Measurements from ENCODE around the gene DCDC2B.

DNA sequence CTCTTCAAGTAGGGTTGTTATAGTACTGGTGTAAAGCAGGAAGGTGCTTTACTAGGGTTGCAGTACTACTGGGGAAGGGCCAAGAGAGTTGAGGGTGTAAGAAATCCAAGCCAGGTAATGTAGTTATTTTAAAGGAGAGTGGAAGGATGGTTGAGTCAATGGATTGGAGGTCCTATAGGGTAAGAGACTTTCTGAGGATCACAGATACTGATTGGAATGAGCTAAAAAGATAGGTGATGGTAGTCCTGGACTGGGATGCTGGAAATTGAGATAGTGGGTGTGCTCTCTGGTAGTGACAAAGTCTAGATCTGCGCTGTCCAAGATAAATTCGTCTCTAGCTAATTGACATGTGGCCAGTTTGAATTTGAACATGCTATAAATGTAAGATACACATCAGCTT lies 22.4 kb upstream of the DCDC2B start:
- TF ChIP-seq, protein P1, sequence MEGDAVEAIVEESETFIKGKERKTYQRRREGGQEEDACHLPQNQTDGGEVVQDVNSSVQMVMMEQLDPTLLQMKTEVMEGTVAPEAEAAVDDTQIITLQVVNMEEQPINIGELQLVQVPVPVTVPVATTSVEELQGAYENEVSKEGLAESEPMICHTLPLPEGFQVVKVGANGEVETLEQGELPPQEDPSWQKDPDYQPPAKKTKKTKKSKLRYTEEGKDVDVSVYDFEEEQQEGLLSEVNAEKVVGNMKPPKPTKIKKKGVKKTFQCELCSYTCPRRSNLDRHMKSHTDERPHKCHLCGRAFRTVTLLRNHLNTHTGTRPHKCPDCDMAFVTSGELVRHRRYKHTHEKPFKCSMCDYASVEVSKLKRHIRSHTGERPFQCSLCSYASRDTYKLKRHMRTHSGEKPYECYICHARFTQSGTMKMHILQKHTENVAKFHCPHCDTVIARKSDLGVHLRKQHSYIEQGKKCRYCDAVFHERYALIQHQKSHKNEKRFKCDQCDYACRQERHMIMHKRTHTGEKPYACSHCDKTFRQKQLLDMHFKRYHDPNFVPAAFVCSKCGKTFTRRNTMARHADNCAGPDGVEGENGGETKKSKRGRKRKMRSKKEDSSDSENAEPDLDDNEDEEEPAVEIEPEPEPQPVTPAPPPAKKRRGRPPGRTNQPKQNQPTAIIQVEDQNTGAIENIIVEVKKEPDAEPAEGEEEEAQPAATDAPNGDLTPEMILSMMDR (IDR thresholded peaks at IDR 0.05; ENCODE audit: insufficient read depth, low read length, poor library complexity, severe bottlenecking): no peak
- no peak for TF ChIP-seq EZH2phosphoT487 (conservative IDR thresholded peaks at IDR 0.05; ENCODE audit: low read length)

Measured in SU-DHL-6 (cell line).